ENCODE data around the gene DCC. TPM values are rescaled to one million over a fixed set of nuclear protein-coding genes. Genes with fewer than 3 reads are reported as not detected.
"Not testable (repeated sequence)": the region's sequence is repeated elsewhere in the genome, so short reads cannot be mapped to it uniquely, and the experiment has no call there.

DCC gene
- total RNA-seq, 1 experiment from 2014 or later = not detected

DNA sequence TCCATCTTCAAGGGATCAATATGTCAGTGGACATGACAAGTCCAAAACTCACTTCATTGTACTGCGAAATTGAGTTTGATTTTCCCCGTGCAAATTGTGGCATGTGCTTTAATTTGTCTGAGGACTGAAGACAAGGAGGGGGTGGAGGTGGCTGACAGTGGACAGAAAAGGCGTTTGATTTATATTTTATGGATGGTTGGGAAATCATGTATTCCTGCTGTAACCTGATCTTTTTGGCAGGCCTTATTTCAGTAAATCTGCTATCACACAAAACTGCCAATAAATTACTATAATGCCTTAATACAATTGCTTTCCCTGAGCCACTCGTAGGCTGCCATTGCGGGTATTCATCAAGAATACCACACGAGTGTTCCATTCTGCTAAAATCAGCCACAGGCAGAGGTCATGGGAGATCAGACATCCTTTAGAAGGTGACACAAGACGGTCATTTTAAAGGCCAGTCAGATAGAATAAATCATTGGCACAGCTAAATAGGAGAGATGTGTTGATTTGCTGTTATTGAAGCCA is 1164.0 kb downstream of the DCC start:
- POLR2A ChIA-PET (ENCODE audit: unreplicated experiment) = no interaction called here
- Histone ChIP-seq H3K9me2 (replicated peaks; ENCODE audit: low read length) (no peaks in the 10 kb centered on the region), H3F3A (ENCODE audit: low read length, unreplicated experiment) (no peaks in the 10 kb centered on the region), H3K4me3 (ENCODE audit: low read length) (no peak overlapping the region), H3K27ac (ENCODE audit: low read length) (no peak overlapping the region), H3K4me1 (ENCODE audit: insufficient read depth, low read length) (no peaks in the 10 kb centered on the region), H3K79me2 (ENCODE audit: low read length) (no peaks in the 10 kb centered on the region), H4K20me1 (ENCODE audit: low read length) (no peaks in the 10 kb centered on the region), H3K9ac (ENCODE audit: low read length) (no peak overlapping the region), H3K27me3 (ENCODE audit: low read length) (peaks cover 6% of the 10 kb centered on the region), H3K4me2 (ENCODE audit: low read length) (no peak overlapping the region), H2AFZ (ENCODE audit: low read length) (no peak overlapping the region), H3K9me3 (ENCODE audit: low read length) (no peaks in the 10 kb centered on the region), H3K36me3 (ENCODE audit: low read depth, low read length) (no peaks in the 10 kb centered on the region)
- BruUV-seq (replicated peaks) = no TSS peak
- DNase-seq (no peak), ATAC-seq (no peak)
- intact Hi-C loops (cut with micrococcal nuclease) = no loop called here
- CTCF ChIA-PET = no interaction called here
- TF ChIP-seq, protein P1, sequence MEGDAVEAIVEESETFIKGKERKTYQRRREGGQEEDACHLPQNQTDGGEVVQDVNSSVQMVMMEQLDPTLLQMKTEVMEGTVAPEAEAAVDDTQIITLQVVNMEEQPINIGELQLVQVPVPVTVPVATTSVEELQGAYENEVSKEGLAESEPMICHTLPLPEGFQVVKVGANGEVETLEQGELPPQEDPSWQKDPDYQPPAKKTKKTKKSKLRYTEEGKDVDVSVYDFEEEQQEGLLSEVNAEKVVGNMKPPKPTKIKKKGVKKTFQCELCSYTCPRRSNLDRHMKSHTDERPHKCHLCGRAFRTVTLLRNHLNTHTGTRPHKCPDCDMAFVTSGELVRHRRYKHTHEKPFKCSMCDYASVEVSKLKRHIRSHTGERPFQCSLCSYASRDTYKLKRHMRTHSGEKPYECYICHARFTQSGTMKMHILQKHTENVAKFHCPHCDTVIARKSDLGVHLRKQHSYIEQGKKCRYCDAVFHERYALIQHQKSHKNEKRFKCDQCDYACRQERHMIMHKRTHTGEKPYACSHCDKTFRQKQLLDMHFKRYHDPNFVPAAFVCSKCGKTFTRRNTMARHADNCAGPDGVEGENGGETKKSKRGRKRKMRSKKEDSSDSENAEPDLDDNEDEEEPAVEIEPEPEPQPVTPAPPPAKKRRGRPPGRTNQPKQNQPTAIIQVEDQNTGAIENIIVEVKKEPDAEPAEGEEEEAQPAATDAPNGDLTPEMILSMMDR (conservative IDR thresholded peaks at IDR 0.05; ENCODE audit: low read depth, low read length) = no peak

DNA sequence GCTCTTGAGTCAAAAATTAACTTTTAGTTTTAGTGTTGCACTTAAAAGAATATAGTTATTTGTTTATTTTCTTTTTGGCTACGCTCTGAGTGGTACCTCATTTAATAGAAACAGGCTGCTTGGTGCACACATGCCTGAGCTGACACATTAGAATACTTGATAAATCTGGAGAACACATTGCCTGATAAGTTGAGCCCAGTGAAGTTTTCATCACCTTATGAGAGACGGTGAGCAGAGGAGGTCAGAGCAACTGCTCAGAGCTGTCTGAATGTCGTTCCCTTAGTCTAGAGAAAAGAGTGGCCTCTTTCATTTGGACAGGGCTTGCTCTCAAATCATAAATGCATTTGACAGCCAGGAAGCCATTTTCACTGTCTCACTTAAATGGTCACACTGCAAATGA is 1168.5 kb downstream of the DCC start:
- ATAC-seq (no peak), DNase-seq (no peak)
- Histone ChIP-seq H2AFZ (ENCODE audit: low read length) (no peak overlapping the region), H3K4me2 (ENCODE audit: low read length) (no peak overlapping the region), H3K4me1 (ENCODE audit: insufficient read depth, low read length) (no peaks in the 10 kb centered on the region), H3K27ac (ENCODE audit: low read length) (no peak overlapping the region), H3K4me3 (ENCODE audit: low read length) (no peak overlapping the region), H3K27me3 (ENCODE audit: low read length) (peaks cover 6% of the 10 kb centered on the region), H3F3A (ENCODE audit: low read length, unreplicated experiment) (no peaks in the 10 kb centered on the region), H3K36me3 (ENCODE audit: low read depth, low read length) (no peaks in the 10 kb centered on the region), H3K79me2 (ENCODE audit: low read length) (no peaks in the 10 kb centered on the region), H4K20me1 (ENCODE audit: low read length) (no peaks in the 10 kb centered on the region), H3K9me3 (ENCODE audit: low read length) (no peaks in the 10 kb centered on the region), H3K9ac (ENCODE audit: low read length) (no peak overlapping the region), H3K9me2 (replicated peaks; ENCODE audit: low read length) (no peaks in the 10 kb centered on the region)
- no TSS peak for BruUV-seq (replicated peaks)
- POLR2A ChIA-PET (ENCODE audit: unreplicated experiment) = no interaction called here
- intact Hi-C loops (cut with micrococcal nuclease) = no loop called here
- CTCF ChIA-PET = no interaction called here
- TF ChIP-seq EZH2 (IDR thresholded peaks at IDR 0.05; ENCODE audit: low read length, unreplicated experiment) (no peak), EZH2phosphoT487 (IDR thresholded peaks at IDR 0.05; ENCODE audit: borderline replicate concordance, low read length) (no peak)
- TF ChIP-seq, protein P1 (conservative IDR thresholded peaks at IDR 0.05; ENCODE audit: low read depth, low read length) = no peak

DNA sequence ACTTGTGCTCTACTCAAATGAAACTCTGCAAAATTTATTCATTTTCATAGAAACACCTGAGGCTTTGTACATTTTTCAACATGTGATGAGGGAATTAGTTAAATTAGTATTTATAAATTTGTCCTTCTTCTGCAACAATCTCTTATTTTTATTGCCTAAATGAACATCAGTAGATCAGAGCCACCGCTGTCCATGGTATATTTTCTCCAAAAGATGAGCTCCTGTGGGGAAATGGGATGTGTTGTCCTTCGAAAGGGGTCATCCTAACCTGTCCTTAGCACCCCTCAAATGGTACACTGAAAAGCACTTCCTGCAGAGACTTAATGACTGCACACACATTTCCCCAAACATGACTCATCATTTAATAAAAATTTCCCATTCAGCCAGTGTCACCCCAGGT is 1169.9 kb downstream of the DCC start:
- ChIA-PET CTCF (no interaction called here), POLR2A (ENCODE audit: unreplicated experiment) (no interaction called here)
- DNase-seq (no peak), ATAC-seq (no peak)
- peaks cover 6% of the 10 kb centered on the region for H3K27me3 ChIP-seq (ENCODE audit: low read length)
- H3K36me3 ChIP-seq (ENCODE audit: low read depth, low read length) = no peaks in the 10 kb centered on the region
- no peaks in the 10 kb centered on the region for H3K79me2 ChIP-seq (ENCODE audit: low read length)
- intact Hi-C loops (cut with micrococcal nuclease) = no loop called here
- no peak overlapping the region for H3K4me2 ChIP-seq (ENCODE audit: low read length)
- H2AFZ ChIP-seq (ENCODE audit: low read length) = no peak overlapping the region
- H4K20me1 ChIP-seq (ENCODE audit: low read length) = no peaks in the 10 kb centered on the region
- H3K27ac ChIP-seq (ENCODE audit: low read length) = no peak overlapping the region
- no peak for TF ChIP-seq EZH2phosphoT487 (IDR thresholded peaks at IDR 0.05; ENCODE audit: borderline replicate concordance, low read length)
- TF ChIP-seq, protein P1 (conservative IDR thresholded peaks at IDR 0.05; ENCODE audit: low read depth, low read length) = no peak
- TF ChIP-seq EZH2 (IDR thresholded peaks at IDR 0.05; ENCODE audit: low read length, unreplicated experiment) = no peak
- H3K9me2 ChIP-seq (replicated peaks; ENCODE audit: low read length) = no peaks in the 10 kb centered on the region
- no peak overlapping the region for H3K9ac ChIP-seq (ENCODE audit: low read length)
- no TSS peak for BruUV-seq (replicated peaks)
- no peaks in the 10 kb centered on the region for H3F3A ChIP-seq (ENCODE audit: low read length, unreplicated experiment)
- H3K9me3 ChIP-seq (ENCODE audit: low read length) = no peaks in the 10 kb centered on the region
- H3K4me1 ChIP-seq (ENCODE audit: insufficient read depth, low read length) = no peaks in the 10 kb centered on the region
- no peak overlapping the region for H3K4me3 ChIP-seq (ENCODE audit: low read length)

DNA sequence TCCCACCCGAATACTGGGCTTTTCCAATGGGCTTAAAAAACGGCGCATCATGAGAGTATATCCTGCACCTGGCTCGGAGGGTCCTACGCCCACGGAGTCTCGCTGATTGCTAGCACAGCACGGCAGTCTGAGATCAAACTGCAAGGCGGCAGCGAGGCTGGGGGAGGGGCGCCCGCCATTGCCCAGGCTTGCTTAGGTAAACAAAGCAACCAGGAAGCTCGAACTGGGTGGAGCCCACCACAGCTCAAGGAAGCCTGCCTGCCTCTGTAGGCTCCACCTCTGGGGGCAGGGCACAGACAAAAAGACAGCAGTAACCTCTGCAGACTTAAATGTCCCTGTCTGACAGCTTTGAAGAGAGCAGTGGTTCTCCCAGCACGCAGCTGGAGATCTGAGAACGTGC is 1171.7 kb downstream of the DCC start:
- POLR2A ChIA-PET (ENCODE audit: unreplicated experiment); H3K79me2 ChIP-seq (ENCODE audit: low read length); H3K36me3 ChIP-seq (ENCODE audit: low read depth, low read length); H4K20me1 ChIP-seq (ENCODE audit: low read length); H3K9me2 ChIP-seq (replicated peaks; ENCODE audit: low read length); H3K27ac ChIP-seq (ENCODE audit: low read length); DNase-seq; H3F3A ChIP-seq (ENCODE audit: low read length, unreplicated experiment); ATAC-seq; H2AFZ ChIP-seq (ENCODE audit: low read length); H3K4me1 ChIP-seq (ENCODE audit: insufficient read depth, low read length); intact Hi-C loops (cut with micrococcal nuclease); H3K4me2 ChIP-seq (ENCODE audit: low read length); CTCF ChIA-PET; H3K4me3 ChIP-seq (ENCODE audit: low read length); H3K9me3 ChIP-seq (ENCODE audit: low read length); H3K27me3 ChIP-seq (ENCODE audit: low read length); BruUV-seq (replicated peaks); H3K9ac ChIP-seq (ENCODE audit: low read length): not testable (repeated sequence)

Measured in PC-3 (cell line).